Left forelimb (tissue), 1 donor: ENCODE results near the gene NLGN3.
"Not testable (repeated sequence)": the region's sequence is repeated elsewhere in the genome, so short reads cannot be mapped to it uniquely, and the experiment has no call there.

Experiments
- DNase-seq: peaks from one replicate; pipeline ENCODE4 v3.0.0-alpha.2; 2018; ENCODE audit warnings: low spot score

NLGN3 gene

DNA sequence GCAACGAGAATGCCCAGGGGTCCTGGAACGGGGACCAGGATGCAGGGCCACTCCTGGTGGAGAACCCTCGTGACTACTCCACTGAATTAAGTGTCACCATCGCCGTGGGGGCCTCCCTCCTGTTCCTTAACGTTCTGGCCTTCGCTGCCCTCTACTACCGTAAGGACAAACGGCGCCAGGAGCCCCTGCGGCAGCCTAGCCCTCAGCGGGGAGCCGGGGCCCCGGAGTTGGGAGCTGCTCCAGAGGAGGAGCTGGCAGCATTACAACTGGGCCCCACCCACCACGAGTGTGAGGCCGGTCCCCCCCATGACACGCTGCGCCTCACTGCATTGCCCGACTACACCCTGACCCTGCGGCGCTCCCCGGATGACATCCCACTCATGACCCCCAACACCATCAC, 24.9 kb downstream of the NLGN3 start:
- DNase-seq = no peak

DNA sequence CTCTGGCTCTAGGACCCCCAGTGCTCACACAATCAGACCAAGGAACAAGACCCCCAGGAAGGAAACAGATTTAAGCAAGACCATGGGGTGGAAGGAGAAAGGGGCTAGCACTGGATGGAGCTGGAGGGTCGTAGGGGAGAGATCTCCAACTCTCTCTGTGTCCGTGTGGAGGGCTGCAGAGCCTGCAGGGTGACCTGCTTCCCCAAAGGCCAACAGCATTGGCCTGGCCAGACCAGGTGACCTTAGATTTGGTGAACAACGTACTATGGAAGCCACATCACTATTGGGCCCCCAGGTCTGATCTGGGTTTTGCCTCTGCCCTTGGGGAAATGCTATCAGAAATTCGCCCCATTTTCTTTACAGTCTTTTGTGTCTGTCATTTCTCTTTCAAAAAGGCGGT, 26.0 kb downstream of the NLGN3 start:
- DNase-seq = no peak

DNA sequence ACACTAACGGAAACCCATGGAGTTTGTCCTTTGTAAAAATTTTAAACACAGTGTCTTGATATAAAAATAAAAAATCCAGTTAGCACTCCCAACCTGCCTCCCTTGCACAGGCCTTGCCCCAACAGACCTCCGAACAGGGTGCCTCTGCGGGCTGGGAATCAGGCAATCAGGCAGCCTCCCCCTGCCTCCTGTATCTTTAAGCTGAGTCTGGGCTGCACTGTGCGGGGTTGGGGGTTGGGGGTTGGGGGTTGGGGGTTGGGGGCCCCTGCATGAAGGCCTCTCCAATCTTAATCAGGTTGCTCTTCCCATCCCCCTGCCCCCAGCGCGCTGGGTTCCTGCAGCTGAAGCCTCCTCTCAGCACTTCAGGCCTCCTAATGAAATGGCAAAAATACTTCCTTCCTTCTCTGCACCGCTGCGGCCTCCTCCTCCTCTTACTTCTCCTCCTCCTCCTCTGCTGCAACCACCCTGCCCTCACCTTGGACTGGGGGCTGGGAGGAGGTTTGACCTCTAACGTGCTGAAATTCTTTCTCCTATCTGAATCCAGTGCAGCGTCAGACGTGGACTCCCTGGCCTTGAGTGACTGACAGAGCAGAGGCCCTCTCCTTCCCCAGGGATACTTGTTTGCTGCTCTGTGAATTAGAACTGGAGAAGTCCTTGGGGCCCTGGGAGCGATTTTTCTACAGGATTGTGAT, 26.6 kb downstream of the NLGN3 start:
- DNase-seq = no peak

DNA sequence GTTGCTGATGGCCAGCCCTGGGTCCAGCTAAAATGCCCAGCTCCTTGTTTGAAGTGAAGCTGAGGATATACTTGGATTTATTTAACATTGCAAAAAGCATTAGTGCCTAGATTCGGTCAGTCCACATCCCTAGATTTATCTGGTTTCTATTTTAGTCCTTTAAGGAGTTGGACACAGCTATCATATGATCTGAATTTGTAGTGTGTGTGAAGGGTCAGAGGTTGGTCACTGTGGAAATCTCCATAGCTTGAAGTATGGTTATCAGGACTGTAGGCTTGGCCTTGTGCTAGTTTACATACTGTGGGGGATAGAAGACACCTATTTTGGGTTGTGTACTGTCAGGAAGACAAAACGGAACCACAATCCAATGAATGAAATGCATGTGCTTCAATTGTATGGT, 28.8 kb downstream of the NLGN3 start:
- DNase-seq = no peak

DNA sequence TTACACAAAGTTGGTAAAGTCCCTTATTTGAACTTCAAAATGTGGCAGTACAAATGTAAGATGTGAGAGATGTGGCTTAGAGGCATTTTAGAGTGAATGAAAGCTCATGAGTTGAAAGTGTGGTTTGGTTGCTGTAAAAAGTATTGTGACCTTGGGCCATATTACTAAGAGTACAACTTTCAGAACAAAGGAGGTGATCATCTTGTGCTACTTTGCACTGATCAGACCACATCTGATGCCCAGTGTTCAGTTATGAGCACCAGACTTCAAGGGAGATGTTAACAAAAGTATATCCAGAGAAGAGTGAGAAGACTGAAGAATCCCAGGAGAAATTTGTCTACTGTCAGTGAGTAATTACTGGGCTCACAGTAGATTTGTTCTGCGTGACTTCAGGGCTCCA, 30.2 kb downstream of the NLGN3 start:
- no peak for DNase-seq

DNA sequence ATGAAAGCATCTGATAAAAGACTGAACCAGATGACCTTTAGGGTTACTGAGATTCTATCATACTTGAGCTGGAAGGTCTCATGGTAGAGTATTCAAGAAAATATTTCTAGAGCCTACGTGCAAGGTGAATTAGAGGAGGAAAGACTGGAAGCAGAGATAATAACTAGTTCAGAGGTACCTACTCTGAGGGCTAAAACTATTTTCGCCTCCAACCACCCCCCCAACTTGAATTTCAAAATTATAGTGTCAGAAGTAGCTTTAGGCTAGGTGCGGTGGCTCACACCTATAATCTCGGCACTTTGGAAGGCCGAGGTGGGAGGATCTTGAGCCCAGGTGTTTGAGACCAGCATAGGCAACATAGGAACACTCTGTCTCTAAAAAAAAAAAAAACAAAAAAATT, 30.9 kb downstream of the NLGN3 start:
- no peak for DNase-seq

DNA sequence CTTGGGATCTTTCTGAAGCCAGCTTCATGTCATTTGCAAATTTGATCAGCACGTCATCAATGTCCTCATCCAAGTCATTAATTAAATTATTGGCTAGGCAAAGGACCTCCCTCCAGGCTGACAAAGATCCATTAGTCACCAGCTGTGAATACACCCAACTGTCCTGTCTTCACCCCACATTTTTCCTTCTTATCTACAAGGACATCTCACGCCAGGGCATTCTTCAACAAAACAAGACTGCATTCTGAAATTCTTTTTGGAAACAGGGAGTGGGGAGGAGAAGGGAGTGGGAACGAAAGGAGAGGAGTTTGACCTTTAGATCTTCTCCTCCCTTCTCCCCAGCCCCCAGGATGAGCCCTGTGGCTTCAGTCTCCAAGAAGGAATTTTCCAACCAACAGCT, 32.7 kb downstream of the NLGN3 start:
- no peak for DNase-seq

DNA sequence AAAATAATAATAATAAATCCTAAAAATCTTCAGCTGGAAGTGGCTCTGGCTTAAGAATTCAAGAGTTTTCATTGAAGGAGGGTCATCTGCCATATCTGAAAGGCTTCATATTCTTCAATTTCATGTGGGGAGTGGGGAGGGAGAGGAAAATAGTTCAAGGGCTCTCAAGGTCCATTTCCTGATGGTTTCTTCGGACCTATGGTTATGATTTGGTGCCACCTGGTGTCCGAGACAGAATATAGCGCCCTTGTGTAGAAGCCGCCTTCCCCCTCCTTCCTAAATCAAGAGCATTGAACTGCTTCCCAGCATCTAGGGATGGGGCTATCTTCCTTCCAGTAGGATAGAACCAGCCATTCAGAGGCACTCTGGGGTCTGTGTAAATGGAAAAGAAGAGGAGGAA, 34.3 kb downstream of the NLGN3 start:
- no peak for DNase-seq

DNA sequence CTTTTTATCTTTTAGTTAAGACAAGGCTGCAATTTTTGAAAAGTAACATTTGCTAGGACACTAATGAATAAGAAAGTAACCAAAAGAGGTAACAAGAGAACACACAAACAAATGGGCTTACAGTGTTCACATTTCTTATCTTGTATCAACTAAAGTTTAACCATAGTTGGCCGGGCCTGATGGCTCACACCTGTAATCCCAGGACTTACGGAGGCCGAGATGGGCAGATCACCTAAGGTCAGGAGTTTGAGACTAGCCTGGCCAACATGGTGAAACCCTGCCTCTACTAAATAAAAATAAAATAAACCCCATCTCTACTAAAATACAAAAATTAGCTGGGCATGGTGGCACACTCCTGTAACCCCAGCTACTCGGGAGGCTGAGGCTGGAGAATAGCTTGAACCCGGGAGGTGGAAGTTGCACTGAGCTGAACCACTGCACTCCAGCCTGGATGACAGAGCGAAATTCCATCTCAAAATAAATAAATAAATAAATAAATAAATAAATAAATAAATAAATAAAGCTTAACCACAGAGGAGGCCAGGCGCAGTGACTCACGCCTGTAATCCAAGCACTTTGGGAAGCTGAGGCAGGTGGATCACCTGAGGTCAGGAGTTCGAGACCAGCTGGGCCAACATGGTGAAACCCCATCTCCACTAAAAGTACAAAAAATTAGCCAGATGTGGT, 36.1 kb downstream of the NLGN3 start:
- DNase-seq = not testable (repeated sequence)

DNA sequence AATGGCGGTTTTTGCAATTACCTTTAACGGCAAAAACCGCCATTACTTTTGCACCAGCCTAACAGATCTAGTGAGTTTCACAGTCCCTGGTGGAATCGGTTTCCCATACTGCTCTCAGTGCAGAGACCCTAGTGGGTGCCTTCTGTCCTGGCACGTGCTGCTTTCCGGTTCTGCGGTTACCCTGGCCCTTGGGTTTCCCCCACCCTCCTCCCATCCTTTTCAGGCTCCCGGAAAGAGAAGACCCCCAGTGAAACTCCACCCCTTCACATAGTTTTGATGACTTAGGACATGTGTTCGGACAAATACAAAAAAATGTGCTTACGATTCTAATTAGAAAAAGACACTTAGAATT, 36.9 kb downstream of the NLGN3 start:
- DNase-seq = no peak

DNA sequence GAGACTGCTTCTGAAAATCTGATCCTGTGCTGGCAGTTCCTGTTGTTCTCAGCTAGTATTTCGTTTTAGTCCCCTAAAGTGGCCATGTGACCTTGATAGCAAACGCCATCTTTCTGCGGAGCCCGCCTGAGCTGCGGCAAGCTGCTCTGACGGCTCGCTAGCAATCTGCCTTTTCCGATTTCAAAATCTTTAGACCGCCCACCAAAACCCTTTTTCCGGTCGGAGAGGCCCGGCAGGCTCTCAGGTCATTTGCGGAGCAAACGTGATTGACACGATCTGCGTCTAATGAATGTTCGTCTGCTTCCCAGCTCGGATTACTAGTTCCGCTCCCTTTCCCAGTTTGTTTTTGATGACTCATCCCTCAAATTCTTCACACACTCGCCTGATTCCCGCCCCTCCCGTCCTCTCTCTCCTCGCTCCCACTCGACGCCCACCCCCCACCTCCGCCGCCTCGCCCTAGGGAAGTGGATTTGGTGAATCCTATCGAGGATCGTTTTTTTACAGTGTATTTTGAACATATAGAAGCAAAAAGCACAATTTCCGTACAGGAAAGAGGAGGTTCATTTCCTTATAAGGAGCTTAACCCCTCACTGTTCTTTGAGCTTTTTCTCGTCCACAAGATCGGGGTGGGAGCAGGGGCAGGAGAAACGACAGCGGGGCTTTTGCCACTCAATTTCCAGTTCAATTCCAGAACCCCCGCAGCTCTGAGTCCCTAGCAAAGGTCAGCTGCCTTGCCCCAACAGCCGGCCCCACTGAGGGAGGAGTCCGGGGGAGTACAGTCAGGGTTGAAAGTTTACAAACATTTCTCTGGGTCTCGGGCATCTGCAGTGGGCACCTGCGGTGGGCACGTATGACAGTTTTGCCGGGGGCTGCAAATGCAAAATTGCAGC, 37.5 kb downstream of the NLGN3 start:
- peak; percentile 81 for DNase-seq

DNA sequence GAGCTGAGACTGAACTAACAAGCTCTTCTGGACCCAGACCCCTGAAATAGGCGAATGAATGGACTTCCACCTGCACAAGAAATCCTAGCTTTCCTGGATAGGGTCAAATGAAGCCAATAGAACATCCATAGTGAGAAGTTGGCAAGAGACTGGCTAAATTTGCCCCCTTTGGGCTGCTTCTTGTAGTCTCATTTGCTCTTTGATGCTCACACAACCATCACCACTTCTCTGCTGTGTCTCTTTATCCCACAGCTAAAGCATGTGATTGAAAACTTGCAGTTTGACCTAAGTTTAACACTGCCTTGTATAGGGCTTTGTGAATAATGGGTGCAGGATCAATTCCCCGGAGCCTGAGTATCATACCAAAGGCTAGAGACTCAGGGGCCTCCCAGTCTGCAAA, 38.2 kb downstream of the NLGN3 start:
- DNase-seq = no peak

DNA sequence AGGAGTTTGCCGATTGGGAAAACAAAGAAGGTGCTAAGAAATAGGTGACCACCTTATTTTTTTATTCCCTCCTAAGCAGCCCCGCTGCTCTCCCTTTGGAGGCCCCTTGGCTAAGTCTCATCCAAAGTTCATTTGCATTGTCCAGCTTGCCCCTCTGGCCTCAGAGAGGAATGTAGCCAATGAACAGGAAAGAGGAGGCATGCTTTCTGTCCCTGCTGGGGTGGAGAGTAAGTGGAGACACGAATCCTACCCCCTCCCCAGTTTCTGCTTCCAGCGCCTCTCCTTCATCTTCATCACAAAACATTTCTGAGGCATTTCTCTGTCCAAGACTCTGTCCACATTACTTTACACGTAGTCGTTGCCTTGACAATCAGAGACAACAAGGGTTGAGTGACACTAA, 38.7 kb downstream of the NLGN3 start:
- peak; percentile 62 for DNase-seq

DNA sequence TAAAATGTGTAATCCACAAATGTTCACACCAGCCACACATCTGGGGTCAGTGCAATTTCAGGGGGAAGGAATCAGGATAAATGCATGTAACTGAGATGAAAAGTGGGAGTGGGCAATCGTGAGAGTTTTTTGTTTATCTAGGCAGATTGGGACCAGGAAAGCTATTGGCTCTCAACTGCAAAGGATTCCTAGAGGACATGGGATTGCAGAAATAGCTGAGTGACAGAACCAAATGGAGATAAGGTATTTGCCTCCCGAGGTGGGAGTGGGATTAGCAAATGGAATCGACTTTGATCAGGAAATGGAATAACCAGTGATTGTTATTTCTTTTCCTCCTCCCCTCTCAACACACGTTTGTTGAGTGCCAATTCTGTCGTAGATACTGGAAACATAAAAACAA, 39.5 kb downstream of the NLGN3 start:
- no peak for DNase-seq

DNA sequence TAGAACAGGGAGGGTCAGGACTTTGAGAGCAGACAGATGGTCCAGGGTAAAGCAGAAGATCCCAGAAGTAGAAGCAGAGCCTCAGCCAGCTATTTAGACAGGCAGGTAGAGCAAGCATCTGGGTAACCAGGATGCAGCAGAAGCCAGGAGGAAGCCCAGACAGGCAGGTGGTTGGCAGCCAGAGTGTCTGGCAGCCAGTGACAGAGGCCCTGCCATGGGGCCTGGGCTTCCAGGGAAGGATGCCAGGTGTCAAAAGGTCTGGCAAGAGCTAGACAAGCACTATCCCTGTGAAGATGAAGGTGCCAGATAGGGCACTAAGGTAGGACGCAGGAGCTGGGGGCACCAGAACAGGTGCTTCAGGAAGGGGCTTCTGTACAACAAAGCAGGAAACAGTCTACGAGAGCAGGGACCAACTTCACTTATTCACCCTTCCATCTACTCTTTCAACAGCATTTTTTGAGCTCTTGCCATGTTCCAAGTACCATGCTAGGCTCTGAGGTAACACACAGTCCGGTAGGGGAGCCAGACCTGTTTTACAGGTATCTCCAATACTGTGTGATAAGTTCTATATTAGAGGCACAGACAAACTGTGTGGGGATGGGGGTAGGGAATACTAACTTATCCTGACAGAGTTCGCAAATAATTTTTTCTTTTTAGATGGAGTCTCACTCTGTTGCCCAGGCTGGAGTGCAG, 40.3 kb downstream of the NLGN3 start:
- DNase-seq = no peak

DNA sequence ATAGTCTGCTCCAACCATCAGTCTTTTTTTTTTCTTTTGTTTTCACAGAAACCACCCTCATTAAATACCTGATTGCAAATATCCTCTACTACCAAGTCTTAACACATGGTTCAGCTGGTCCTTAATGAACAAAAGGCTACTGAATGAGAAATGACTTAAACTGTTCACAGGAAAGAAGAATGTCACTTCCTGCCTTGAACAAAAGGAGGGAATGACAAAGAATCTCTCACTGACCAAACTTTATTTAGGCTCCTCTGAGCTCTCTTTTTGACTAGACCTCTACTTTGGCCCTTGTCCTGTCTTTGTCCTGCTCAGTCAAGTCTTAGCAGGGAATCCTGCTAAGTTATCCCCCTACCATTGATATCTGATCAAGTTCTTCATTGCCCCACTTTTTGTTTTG, 46.6 kb downstream of the NLGN3 start:
- no peak for DNase-seq

DNA sequence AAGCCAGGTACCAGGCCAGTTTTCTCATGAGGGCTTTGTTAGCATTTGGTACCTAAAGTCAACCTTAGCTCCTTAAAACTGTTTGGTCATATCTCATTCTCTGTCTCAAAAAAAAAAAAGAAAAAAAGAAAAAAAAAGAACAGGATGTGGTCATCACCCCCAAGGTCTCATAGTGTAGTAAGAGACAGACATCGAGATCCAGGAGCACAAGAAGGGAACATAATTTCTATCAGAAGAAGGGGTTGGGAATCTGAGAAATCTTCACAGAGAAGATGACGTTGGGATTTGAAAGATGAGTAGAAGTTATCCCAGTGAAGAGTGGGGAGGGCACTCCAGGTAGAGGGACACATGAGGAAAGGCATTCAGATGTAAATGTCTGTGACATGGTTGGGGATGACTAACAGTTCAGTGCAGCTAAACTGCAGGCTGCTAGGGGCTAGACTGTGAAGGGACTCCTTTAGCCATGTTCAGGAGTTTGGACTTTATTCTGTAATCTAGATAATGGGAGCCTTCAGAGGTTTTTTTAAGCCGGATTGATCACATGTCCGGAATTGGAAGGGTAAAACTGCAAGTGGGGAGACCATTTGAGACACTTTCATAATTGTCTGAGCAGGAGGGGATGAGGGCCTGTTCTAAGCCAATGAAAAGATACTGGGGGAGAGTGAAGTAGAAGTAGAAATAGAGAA, 51.5 kb downstream of the NLGN3 start:
- no peak for DNase-seq

DNA sequence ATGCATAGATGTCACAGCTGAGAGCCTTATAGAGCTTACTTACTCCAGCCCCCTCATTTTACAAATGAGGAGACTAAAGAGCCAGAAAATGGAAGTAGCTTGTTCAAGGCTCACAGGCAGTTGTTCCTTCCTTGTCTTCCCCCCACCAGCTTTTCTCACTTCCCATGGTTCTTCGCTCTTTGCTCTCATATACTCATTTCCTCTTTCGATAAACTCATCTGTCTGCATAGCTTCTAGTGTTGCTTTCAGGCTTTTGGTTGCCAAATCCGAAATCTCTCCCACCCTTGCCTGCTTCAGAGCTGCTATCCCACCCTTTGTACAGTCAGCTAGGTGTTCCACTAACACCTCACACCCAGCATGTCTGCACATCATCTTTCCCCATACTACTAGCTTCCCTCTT, 53.4 kb downstream of the NLGN3 start:
- DNase-seq = no peak

DNA sequence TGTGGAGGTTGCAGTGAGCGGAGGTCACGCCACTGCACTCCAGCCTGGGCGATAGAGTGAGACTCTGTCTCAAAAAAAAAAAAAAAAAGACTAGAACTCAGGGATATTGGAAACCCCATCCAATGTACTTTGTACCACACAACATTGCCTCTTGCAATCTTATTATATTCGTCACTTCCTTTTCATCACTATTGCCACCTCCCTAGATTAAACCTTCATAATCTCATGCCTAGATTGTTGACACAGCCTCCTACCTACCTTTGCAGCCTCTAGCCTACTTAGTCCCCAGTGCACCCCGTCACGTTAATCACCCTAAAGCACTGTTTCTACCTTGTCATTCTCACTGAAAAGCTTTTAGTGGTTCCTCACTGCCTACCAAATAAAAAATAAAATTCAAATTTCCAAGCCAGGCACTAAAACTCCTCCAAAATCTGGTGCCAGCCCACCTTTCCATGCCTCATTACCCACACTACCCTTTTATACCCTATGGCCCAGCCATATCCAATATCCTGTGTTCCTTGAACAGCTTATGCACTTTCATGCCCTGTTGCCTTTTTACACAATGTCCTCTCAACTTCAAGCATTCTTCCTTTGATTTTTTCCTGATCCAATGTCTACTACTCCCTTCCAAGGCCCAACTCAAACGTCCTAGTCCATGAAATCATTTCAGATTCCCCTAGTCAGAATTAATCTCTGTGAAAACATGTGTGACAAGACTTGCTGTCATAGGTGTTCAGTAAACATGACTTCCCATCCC, 54.8 kb downstream of the NLGN3 start:
- no peak for DNase-seq

DNA sequence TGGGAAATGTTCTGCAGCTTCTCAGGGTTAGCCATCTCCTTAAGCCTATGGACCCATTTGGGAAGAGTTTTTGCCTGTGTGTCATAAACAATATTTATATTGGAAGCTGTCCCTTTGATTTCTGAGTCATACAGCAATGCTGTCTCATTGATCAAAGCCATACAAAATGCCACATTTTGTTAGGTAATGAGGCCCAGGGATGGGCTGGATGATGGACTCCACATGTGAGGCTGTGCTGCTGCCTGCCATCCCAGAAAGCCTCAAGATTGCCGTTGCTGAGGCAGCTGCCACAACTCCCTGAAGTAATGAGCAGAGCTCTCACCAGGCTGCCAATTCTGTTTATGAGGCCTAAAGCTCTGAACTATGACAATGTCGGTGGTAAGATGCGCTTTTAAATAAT, 66.2 kb downstream of the NLGN3 start:
- no peak for DNase-seq

DNA sequence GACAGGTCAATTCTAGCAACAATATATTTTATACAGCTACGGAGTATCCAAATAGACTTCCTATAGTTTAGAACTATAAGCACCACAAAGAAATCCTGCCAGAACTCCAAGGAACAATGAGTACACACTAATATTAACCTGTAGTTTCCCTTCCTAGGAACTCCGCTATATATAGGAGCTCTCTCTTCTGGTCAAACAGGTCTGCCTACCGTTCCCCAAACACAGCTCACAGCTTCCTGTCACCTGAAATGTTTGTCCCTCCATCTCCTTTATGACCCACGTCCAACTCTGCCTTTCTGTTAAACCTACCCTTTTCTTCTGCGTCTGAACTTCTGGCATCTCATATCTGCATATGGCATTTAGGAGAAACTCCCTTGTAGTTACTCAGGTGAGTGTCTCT, 67.9 kb downstream of the NLGN3 start:
- no peak for DNase-seq
